Measurements from ENCODE around the gene FGF8.

GRCh38 chr10:101726115-101726387 lies 49.9 kb downstream of the FGF8 start:
- TF ChIP-seq TP53 (CRISPR knock-in tag; conservative IDR thresholded peaks at IDR 0.05) (no peak), KDM5A (IDR thresholded peaks at IDR 0.05; ENCODE audit: borderline replicate concordance, low read length) (no peak), POLR2AphosphoS5 (IDR thresholded peaks at IDR 0.05; ENCODE audit: low read depth, low read length) (no peak), CTCF (CRISPR knock-in tag; IDR thresholded peaks at IDR 0.05) (no peak), ZNF646 (CRISPR knock-in tag; IDR thresholded peaks at IDR 0.05) (no peak), SP1 (IDR thresholded peaks at IDR 0.05) (no peak), SP1 (CRISPR knock-in tag; IDR thresholded peaks at IDR 0.05) (no peak), MXI1 (IDR thresholded peaks at IDR 0.05; ENCODE audit: borderline replicate concordance, low read depth, low read length) (no peak), ZNF557 (CRISPR knock-in tag; IDR thresholded peaks at IDR 0.05) (no peak), MYNN (CRISPR knock-in tag; IDR thresholded peaks at IDR 0.05; ENCODE audit: low read depth) (no peak), ZNF512B (CRISPR knock-in tag; IDR thresholded peaks at IDR 0.05; ENCODE audit: borderline replicate concordance) (no peak), HCFC1 (IDR thresholded peaks at IDR 0.05; ENCODE audit: low read depth, low read length) (no peak), ZNF558 (CRISPR knock-in tag; IDR thresholded peaks at IDR 0.05; ENCODE audit: borderline replicate concordance) (no peak), EP300 (IDR thresholded peaks at IDR 0.05; ENCODE audit: low read depth in 2 of 2, low read length in 2 of 2) (no peak), EP300 (CRISPR knock-in tag; IDR thresholded peaks at IDR 0.05; ENCODE audit: borderline replicate concordance) (no peak), HNF4A (CRISPR knock-in tag; IDR thresholded peaks at IDR 0.05) (no peak)
